GM18951 (cell line): ENCODE data around the gene SOX2.

Experiments
- POLR2A ChIP-seq: IDR thresholded peaks from 4 replicates; pipeline ENCODE4 v1.6.1; 2011; ENCODE audit warnings: mild to moderate bottlenecking; ENCODE audit not compliant: insufficient read length, insufficient read depth; ENCODE audit errors: extremely low read depth
- in situ Hi-C: fragments of 300-500 bp; cut with MboI; formaldehyde crosslinking; loops from one replicate; pipeline ENCODE4 v1.12.0; 2022; ENCODE audit warnings: low sequenced_read_pairs, mixed read lengths, inconsistent platforms; ENCODE audit not compliant: unreplicated experiment

The SOX2 gene

GRCh38 chr3:181712226-181712552 lies 464 bp downstream of the SOX2 start:
- TF ChIP-seq POLR2A = no peak
- in situ Hi-C loops = loop anchor here (25.0 kb wide), 1 partner anchor 975 kb away; no protein-coding TSS in a partner anchor

GRCh38 chr3:181712553-181713279 lies 991 bp downstream of the SOX2 start:
- in situ Hi-C loops = loop anchor here (25.0 kb wide), 1 partner anchor 975 kb away; no protein-coding TSS in a partner anchor
- no peak for TF ChIP-seq POLR2A

GRCh38 chr3:181713280-181713647 lies 1.5 kb downstream of the SOX2 start:
- no peak for TF ChIP-seq POLR2A
- in situ Hi-C loops = loop anchor here (25.0 kb wide), 1 partner anchor 974 kb away; no protein-coding TSS in a partner anchor

- TF ChIP-seq POLR2A = no peak
- in situ Hi-C loops = loop anchor here (25.0 kb wide), 1 partner anchor 973 kb away; no protein-coding TSS in a partner anchor
These were observed 2.2 kb downstream of the SOX2 start for GRCh38 chr3:181713676-181714612.

GRCh38 chr3:181715571-181716340 lies 4.0 kb downstream of the SOX2 start:
- TF ChIP-seq POLR2A = no peak
- in situ Hi-C loops = loop anchor here (25.0 kb wide), 1 partner anchor 972 kb away; no protein-coding TSS in a partner anchor

GRCh38 chr3:181716966-181717365 lies 5.2 kb downstream of the SOX2 start:
- in situ Hi-C loops = loop anchor here (25.0 kb wide), 1 partner anchor 970 kb away; no protein-coding TSS in a partner anchor

GRCh38 chr3:181717549-181718171 lies 5.9 kb downstream of the SOX2 start:
- in situ Hi-C loops = loop anchor here (25.0 kb wide), 1 partner anchor 970 kb away; no protein-coding TSS in a partner anchor
- TF ChIP-seq POLR2A = no peak

More at GRCh38 chr3:181716966-181717365, 5.2 kb downstream of the SOX2 start:
- no peak for TF ChIP-seq POLR2A

- in situ Hi-C loops = loop anchor here (25.0 kb wide), 1 partner anchor 969 kb away; no protein-coding TSS in a partner anchor
- no peak for TF ChIP-seq POLR2A
These were observed 6.6 kb downstream of the SOX2 start for GRCh38 chr3:181718369-181718768.

- in situ Hi-C loops = loop anchor here (25.0 kb wide), 1 partner anchor 968 kb away; no protein-coding TSS in a partner anchor
- no peak for TF ChIP-seq POLR2A
These were observed 7.5 kb downstream of the SOX2 start for GRCh38 chr3:181718987-181719911.

GRCh38 chr3:181719991-181720680 lies 8.4 kb downstream of the SOX2 start:
- in situ Hi-C loops = loop anchor here (25.0 kb wide), 1 partner anchor 967 kb away; no protein-coding TSS in a partner anchor
- no peak for TF ChIP-seq POLR2A
